Measurements from ENCODE around the gene SCN3A.
A peak's percentile ranks its signal among the peaks of the same experiment; 100 is the strongest.

The SCN3A gene
- 0 to 0.07 reads per million in 2 donors for total RNA-seq

GRCh38 chr2:165203689-165204559 is at the start of gene SCN3A:
Gene SCN3A, minus strand, starts transcription at chr2:165204050. Its CDS starts 27,656 bp downstream, at chr2:165176394.
- DNase-seq: peak in 1 of 5 experiments; percentile 10

GRCh38 chr2:165253178-165253577 is 49.3 kb upstream of the SCN3A start:
- peak in 1 of 5 experiments; percentile 4 for DNase-seq

- DNase-seq: no peak
Observed at GRCh38 chr2:165251366-165251765, 47.5 kb upstream of the SCN3A start.

GRCh38 chr2:165248238-165248637 is 44.4 kb upstream of the SCN3A start:
- no peak for DNase-seq

- no peak for DNase-seq
Observed at GRCh38 chr2:165245081-165245793, 41.4 kb upstream of the SCN3A start.

GRCh38 chr2:165240916-165241315 is 37.1 kb upstream of the SCN3A start:
- no peak for DNase-seq

- DNase-seq: no peak
Observed at GRCh38 chr2:165239856-165240515, 36.1 kb upstream of the SCN3A start.

GRCh38 chr2:165239230-165239629 is 35.4 kb upstream of the SCN3A start, which contains the start of gene SCN2A:
Gene SCN2A, plus strand, starts transcription at chr2:165239414. Its CDS starts 56,410 bp downstream, at chr2:165295824.
- DNase-seq: peak in 1 of 5 experiments; percentile 38

- DNase-seq: peak in 1 of 5 experiments; percentile 11
Observed at GRCh38 chr2:165238295-165238694, 34.4 kb upstream of the SCN3A start.

- DNase-seq: no peak
Observed at GRCh38 chr2:165237056-165237455, 33.2 kb upstream of the SCN3A start.

- DNase-seq: no peak
Observed at GRCh38 chr2:165227571-165227970, 23.7 kb upstream of the SCN3A start.

GRCh38 chr2:165224941-165225340 is 21.1 kb upstream of the SCN3A start:
- no peak for DNase-seq

GRCh38 chr2:165219481-165219880 is 15.6 kb upstream of the SCN3A start:
- DNase-seq: no peak

GRCh38 chr2:165214093-165214492 is 10.2 kb upstream of the SCN3A start:
- DNase-seq: no peak

GRCh38 chr2:165208094-165208493 is 4.2 kb upstream of the SCN3A start:
- no peak for DNase-seq

- no peak for DNase-seq
Observed at GRCh38 chr2:165205865-165206264, 2.0 kb upstream of the SCN3A start.

- DNase-seq: no peak
Observed at GRCh38 chr2:165202239-165202638, 1.6 kb downstream of the SCN3A start.

GRCh38 chr2:165198181-165198580 is 5.7 kb downstream of the SCN3A start:
- no peak for DNase-seq

GRCh38 chr2:165197346-165197745 is 6.5 kb downstream of the SCN3A start:
- no peak for DNase-seq

GRCh38 chr2:165196411-165196810 is 7.4 kb downstream of the SCN3A start:
- no peak for DNase-seq

- no peak for DNase-seq
Observed at GRCh38 chr2:165193178-165193777, 10.6 kb downstream of the SCN3A start.

- DNase-seq: no peak
Observed at GRCh38 chr2:165192729-165193128, 11.1 kb downstream of the SCN3A start.
